OCI-LY3 (cell line): ENCODE data around the gene HYLS1.

Experiments used
- H2AFZ ChIP-seq: fragments of 200-600, 300-600 bp; shearing (Covaris generic); 2 replicates; pipeline ENCODE4 v1.6.0; 2014; ENCODE audit warnings: antibody characterized with exemption, low read depth, low read length
- H3K27ac ChIP-seq: fragments of 200-600, 300-600 bp; sonication (generic); 2 replicates; pipeline ENCODE4 v1.5.1; 2014; ENCODE audit warnings: mild to moderate bottlenecking, low read length, moderate library complexity, mixed read lengths
- H3K27me3 ChIP-seq: fragments of 200-600, 300-600 bp; sonication (generic); 2 replicates; pipeline ENCODE4 v1.6.1; 2014; ENCODE audit warnings: low read depth, low read length, mixed read lengths
- H3K36me3 ChIP-seq: fragments of 200-600, 300-600 bp; sonication (generic); replicated peaks from 2 replicates; pipeline ENCODE3; 2014; ENCODE audit warnings: low read depth, low read length, mixed read lengths
- H3K4me1 ChIP-seq: fragments of 300-600, 200-600 bp; sonication (generic); 2 replicates; pipeline ENCODE4 v1.6.1; 2014; ENCODE audit warnings: low read length, mixed read lengths
- H3K4me2 ChIP-seq: fragments of 200-600, 300-600 bp; sonication (generic); 2 replicates; pipeline ENCODE4 v1.6.1; 2014; ENCODE audit warnings: low read length, mixed read lengths
- H3K4me3 ChIP-seq: fragments of 300-600, 200-600 bp; sonication (generic); 2 replicates; pipeline ENCODE4 v1.5.1; 2014; ENCODE audit warnings: antibody characterized with exemption, mild to moderate bottlenecking, low read length, moderate library complexity
- H3K79me2 ChIP-seq: fragments of 300-600, 200-600 bp; shearing (Covaris generic); 2 replicates; pipeline ENCODE4 v1.6.1; 2014; ENCODE audit warnings: mild to moderate bottlenecking, low read length, mixed read lengths
- H3K9ac ChIP-seq: fragments of 300-600, 200-600 bp; shearing (Covaris generic); 2 replicates; pipeline ENCODE4 v1.6.0; 2014; ENCODE audit warnings: mild to moderate bottlenecking, low read length, moderate library complexity
- H3K9me3 ChIP-seq: fragments of 200-600, 300-600 bp; shearing (Covaris generic); 2 replicates; pipeline ENCODE4 v1.6.1; 2014; ENCODE audit warnings: low read length, mixed read lengths; ENCODE audit not compliant: insufficient read depth
- H4K20me1 ChIP-seq: fragments of 200-600, 300-600 bp; sonication (generic); 2 replicates; pipeline ENCODE4 v1.6.1; 2016; ENCODE audit warnings: low read length, mixed read lengths; ENCODE audit not compliant: insufficient read depth
- EZH2phosphoT487 ChIP-seq: fragments of 200-600 bp; shearing (Covaris generic); IDR thresholded peaks from 2 replicates; pipeline ENCODE4 v1.6.1; 2018; ENCODE audit warnings: antibody characterized with exemption, mixed run types, low read depth
- TF ChIP-seq, protein P1 (sequence below): fragments of 200-600, 300-600 bp; sonication (generic); IDR thresholded peaks from 2 replicates; pipeline ENCODE4 v1.5.1; 2014; ENCODE audit warnings: antibody characterized with exemption, low read length, low read depth

HYLS1 gene

DNA sequence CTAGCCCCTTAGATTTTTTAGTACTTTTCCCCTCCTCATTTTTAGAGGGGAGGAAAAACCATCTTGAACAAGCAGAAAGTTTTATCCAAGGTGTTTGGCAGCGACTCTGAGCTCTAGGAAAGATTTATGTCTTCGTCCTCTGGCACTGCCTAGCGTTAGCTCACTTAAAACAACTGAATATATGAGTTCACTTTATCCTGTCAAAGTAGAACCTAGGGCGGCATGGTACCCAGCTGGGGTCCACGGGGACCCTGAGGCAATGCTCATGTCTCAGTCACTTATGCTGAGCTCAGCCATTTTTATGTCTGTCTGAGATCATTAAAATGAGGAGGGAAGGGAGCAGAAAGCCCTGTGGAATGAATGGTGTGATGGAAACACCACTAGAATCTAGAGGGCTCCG is 44.2 kb downstream of the HYLS1 start:
- H3K9ac ChIP-seq: no peak overlapping the region
- no peak overlapping the region for H2AFZ ChIP-seq
- H3K36me3 ChIP-seq: no peaks in the 10 kb centered on the region
- H3K27ac ChIP-seq: no peak overlapping the region
- no peak overlapping the region for H3K4me3 ChIP-seq
- H3K27me3 ChIP-seq: peaks cover 33% of the 10 kb centered on the region
- TF ChIP-seq, protein P1, sequence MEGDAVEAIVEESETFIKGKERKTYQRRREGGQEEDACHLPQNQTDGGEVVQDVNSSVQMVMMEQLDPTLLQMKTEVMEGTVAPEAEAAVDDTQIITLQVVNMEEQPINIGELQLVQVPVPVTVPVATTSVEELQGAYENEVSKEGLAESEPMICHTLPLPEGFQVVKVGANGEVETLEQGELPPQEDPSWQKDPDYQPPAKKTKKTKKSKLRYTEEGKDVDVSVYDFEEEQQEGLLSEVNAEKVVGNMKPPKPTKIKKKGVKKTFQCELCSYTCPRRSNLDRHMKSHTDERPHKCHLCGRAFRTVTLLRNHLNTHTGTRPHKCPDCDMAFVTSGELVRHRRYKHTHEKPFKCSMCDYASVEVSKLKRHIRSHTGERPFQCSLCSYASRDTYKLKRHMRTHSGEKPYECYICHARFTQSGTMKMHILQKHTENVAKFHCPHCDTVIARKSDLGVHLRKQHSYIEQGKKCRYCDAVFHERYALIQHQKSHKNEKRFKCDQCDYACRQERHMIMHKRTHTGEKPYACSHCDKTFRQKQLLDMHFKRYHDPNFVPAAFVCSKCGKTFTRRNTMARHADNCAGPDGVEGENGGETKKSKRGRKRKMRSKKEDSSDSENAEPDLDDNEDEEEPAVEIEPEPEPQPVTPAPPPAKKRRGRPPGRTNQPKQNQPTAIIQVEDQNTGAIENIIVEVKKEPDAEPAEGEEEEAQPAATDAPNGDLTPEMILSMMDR: no peak
- no peak for TF ChIP-seq EZH2phosphoT487
- no peaks in the 10 kb centered on the region for H3K79me2 ChIP-seq
- peaks cover 3% of the 10 kb centered on the region for H3K4me1 ChIP-seq
- no peak overlapping the region for H3K4me2 ChIP-seq
- H3K9me3 ChIP-seq: no peaks in the 10 kb centered on the region
- no peaks in the 10 kb centered on the region for H4K20me1 ChIP-seq

- H3K36me3 ChIP-seq: no peaks in the 10 kb centered on the region
- H4K20me1 ChIP-seq: no peaks in the 10 kb centered on the region
- H3K27me3 ChIP-seq: peaks cover 28% of the 10 kb centered on the region
- H3K4me1 ChIP-seq: peaks cover 3% of the 10 kb centered on the region
- TF ChIP-seq, protein P1: no peak
- TF ChIP-seq EZH2phosphoT487: no peak
- no peaks in the 10 kb centered on the region for H3K9me3 ChIP-seq
- no peak overlapping the region for H2AFZ ChIP-seq
- no peak overlapping the region for H3K4me3 ChIP-seq
- H3K79me2 ChIP-seq: no peaks in the 10 kb centered on the region
- H3K9ac ChIP-seq: no peak overlapping the region
- no peak overlapping the region for H3K27ac ChIP-seq
- no peak overlapping the region for H3K4me2 ChIP-seq
These were observed 44.8 kb downstream of the HYLS1 start for GRCh38 chr11:125932301-125932700.

- Histone ChIP-seq H3K9ac (no peak overlapping the region), H4K20me1 (no peaks in the 10 kb centered on the region), H3K4me3 (no peak overlapping the region), H3K36me3 (no peaks in the 10 kb centered on the region), H3K79me2 (no peaks in the 10 kb centered on the region), H3K27me3 (peaks cover 24% of the 10 kb centered on the region), H3K4me1 (peaks cover 3% of the 10 kb centered on the region), H3K4me2 (no peak overlapping the region), H3K27ac (no peak overlapping the region), H3K9me3 (no peaks in the 10 kb centered on the region), H2AFZ (no peak overlapping the region)
- TF ChIP-seq EZH2phosphoT487: no peak
- TF ChIP-seq, protein P1: no peak
These were observed 45.8 kb downstream of the HYLS1 start for GRCh38 chr11:125933030-125933813.

DNA sequence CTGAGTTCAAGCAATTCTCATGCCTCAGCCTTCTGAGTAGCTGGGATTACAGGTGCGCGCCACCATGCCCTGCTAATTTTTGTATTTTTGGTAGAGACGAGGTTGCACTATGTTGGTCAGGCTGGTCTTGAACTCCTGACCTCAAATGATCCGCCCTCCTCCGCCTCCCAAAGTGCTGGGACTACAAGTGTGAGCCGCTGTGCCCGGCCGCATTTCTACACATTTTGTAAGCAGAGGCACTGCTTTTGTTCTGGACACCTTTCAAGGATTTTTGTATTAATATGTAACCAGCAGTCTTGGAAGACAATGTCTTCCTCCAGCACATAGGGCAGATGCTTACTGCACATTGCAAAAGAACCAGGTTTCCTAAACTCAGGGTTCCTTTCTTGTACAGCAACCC is 47.0 kb downstream of the HYLS1 start:
- Histone ChIP-seq H3K4me3 (no peak overlapping the region), H2AFZ (no peak overlapping the region), H4K20me1 (no peaks in the 10 kb centered on the region), H3K4me1 (peaks cover 3% of the 10 kb centered on the region), H3K9ac (no peak overlapping the region), H3K79me2 (no peaks in the 10 kb centered on the region), H3K4me2 (no peak overlapping the region), H3K36me3 (no peaks in the 10 kb centered on the region), H3K27ac (no peak overlapping the region), H3K27me3 (peaks cover 13% of the 10 kb centered on the region), H3K9me3 (no peaks in the 10 kb centered on the region)
- TF ChIP-seq, protein P1: no peak
